NCI-H1105 (cell line): ENCODE data around the gene SEMA3F.

Experiments
- DNase-seq: peaks from one replicate; lab custom pipeline; 2025; lab: John Stamatoyannopoulos, UW

SEMA3F gene

GRCh38 chr3:50170689-50171088 is 15.6 kb downstream of the SEMA3F start:
- DNase-seq: no peak

- no peak for DNase-seq
Observed at GRCh38 chr3:50171540-50172301, 16.6 kb downstream of the SEMA3F start.

GRCh38 chr3:50172626-50173220 is 17.6 kb downstream of the SEMA3F start:
- no peak for DNase-seq

- DNase-seq: no peak
Observed at GRCh38 chr3:50173685-50174516, 18.8 kb downstream of the SEMA3F start.

GRCh38 chr3:50174517-50174895 is 19.4 kb downstream of the SEMA3F start:
- DNase-seq: no peak

- DNase-seq: no peak
Observed at GRCh38 chr3:50174947-50175524, 19.9 kb downstream of the SEMA3F start.

- DNase-seq: no peak
Observed at GRCh38 chr3:50177346-50177745, 22.2 kb downstream of the SEMA3F start.

GRCh38 chr3:50179710-50180109 is 24.6 kb downstream of the SEMA3F start:
- no peak for DNase-seq

- no peak for DNase-seq
Observed at GRCh38 chr3:50181985-50182384, 26.9 kb downstream of the SEMA3F start.

- DNase-seq: no peak
Observed at GRCh38 chr3:50182533-50183099, 27.5 kb downstream of the SEMA3F start.

GRCh38 chr3:50183755-50184154 is 28.6 kb downstream of the SEMA3F start:
- no peak for DNase-seq

GRCh38 chr3:50184242-50184978 is 29.3 kb downstream of the SEMA3F start:
- DNase-seq: no peak

- DNase-seq: no peak
Observed at GRCh38 chr3:50185230-50185629, 30.1 kb downstream of the SEMA3F start.

GRCh38 chr3:50186096-50186495 is 31.0 kb downstream of the SEMA3F start:
- DNase-seq: no peak

GRCh38 chr3:50187750-50188149 is 32.6 kb downstream of the SEMA3F start:
- no peak for DNase-seq

- no peak for DNase-seq
Observed at GRCh38 chr3:50189274-50189673, 34.1 kb downstream of the SEMA3F start.

GRCh38 chr3:50189989-50190388 is 34.9 kb downstream of the SEMA3F start:
- DNase-seq: no peak

GRCh38 chr3:50190936-50191660 is 36.0 kb downstream of the SEMA3F start, which contains the start of gene GNAT1:
Gene GNAT1, plus strand, starts transcription at chr3:50191610. Its CDS starts 116 bp downstream, at chr3:50191726.
- DNase-seq: no peak

- no peak for DNase-seq
Observed at GRCh38 chr3:50192124-50192523, 37.0 kb downstream of the SEMA3F start.

GRCh38 chr3:50192689-50193141 is 37.6 kb downstream of the SEMA3F start:
- peak; percentile 49 for DNase-seq

GRCh38 chr3:50193286-50193685 is 38.2 kb downstream of the SEMA3F start:
- DNase-seq: peak; percentile 17
